Fibroblast of pulmonary artery (primary cell): ENCODE measurements around the gene VPS29.
"Not testable (repeated sequence)": the region's sequence is repeated elsewhere in the genome, so short reads cannot be mapped to it uniquely, and the experiment has no call there.

Experiments
- DNase-seq: peaks from one replicate; pipeline ENCODE4 v3.0.0-alpha.2; 2010; ENCODE audit warnings: low read depth
- H3K4me3 ChIP-seq: replicated peaks from 2 replicates; pipeline ENCODE4 v1.5.1; 2011; ENCODE audit warnings: low read depth, mild to moderate bottlenecking, control low read depth, low read length, moderate library complexity
- CTCF ChIP-seq: IDR thresholded peaks from 2 replicates; pipeline ENCODE4 v1.5.1; 2011; ENCODE audit warnings: mild to moderate bottlenecking, control low read depth, low read length, inconsistent platforms; ENCODE audit errors: missing control alignments

The VPS29 gene

GRCh38 chr12:110545812-110546211 lies 43.9 kb upstream of the VPS29 start:
- H3K4me3 ChIP-seq, result no peak overlapping the region
- TF ChIP-seq CTCF, result no peak
- DNase-seq, result no peak

- DNase-seq, result peak; percentile 94
- H3K4me3 ChIP-seq, result not testable (repeated sequence)
Observed at GRCh38 chr12:110545259-110545658, 43.3 kb upstream of the VPS29 start.

- no peak for DNase-seq
- no peak for TF ChIP-seq CTCF
- H3K4me3 ChIP-seq, result no peak overlapping the region
Observed at GRCh38 chr12:110543965-110544364, 42.1 kb upstream of the VPS29 start.

GRCh38 chr12:110543252-110543959 lies 41.5 kb upstream of the VPS29 start:
- H3K4me3 ChIP-seq, result no peak overlapping the region
- DNase-seq, result peak; percentile 95
- no peak for TF ChIP-seq CTCF

DNA sequence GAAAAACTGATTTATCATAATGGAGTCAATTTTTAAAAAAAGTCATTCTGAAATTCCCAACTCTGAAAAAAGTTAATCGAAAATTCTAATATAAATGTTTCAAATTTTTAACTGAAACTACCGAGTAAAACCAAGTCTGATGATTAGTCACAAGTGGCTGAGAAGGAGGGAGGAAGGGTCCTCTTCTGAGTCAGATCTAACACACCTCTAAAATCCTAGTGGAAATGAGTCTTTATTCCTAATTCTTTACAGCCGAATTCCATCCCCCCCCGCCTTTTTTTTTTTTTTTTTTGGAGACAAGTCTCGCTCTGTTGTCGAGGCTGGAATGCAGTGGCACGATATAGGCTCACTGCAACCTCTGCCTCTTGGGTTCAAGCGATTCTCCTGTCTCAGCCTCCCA lies 38.1 kb upstream of the VPS29 start:
- no peak for DNase-seq
- TF ChIP-seq CTCF, result no peak
- no peak overlapping the region for H3K4me3 ChIP-seq

DNA sequence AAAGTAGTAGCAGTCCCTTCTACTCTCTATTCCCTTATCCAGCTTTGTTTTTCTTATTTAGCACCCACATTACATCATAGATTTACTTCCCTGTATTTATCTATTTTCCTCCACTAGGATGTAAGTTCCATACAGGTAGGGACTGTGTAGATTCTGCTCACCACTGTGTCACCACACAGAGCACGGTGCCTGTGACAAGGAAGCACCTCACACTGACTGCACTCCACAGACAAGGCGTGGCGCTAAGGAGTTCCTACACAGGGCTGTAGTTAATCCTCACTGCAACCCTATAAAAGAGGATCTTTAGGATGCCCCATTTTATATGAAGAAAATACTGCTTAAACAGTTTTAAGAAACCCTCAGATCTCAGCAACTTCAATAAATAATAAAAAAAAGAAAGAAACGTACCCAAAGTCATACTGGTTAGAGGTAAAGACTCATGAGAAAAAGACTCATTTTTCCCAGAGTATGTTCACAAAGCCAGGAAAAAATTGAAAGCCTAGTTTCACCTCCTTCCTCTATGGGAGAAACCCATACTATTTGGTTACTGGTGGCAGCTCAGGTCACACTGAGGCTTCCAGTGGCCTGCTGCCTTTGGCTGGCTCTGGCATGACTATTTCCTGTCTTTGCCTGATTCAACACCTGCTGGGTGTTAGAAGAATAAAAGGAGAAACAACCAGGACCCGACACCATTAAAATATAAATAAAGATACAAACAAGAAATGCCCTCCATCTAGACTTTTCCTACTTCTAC lies 37.1 kb upstream of the VPS29 start:
- H3K4me3 ChIP-seq, result no peak overlapping the region
- no peak for DNase-seq
- TF ChIP-seq CTCF, result no peak

GRCh38 chr12:110537605-110538409 lies 35.9 kb upstream of the VPS29 start:
- no peak for TF ChIP-seq CTCF
- no peak for DNase-seq
- H3K4me3 ChIP-seq, result no peak overlapping the region
